GM21447 (cell line): ENCODE measurements around the gene PBX1.

ENCODE experiments used
- ATAC-seq: cut with Tn5 transposase; IDR thresholded peaks from one replicate; pipeline ENCODE4 v1.9.1; 2021; ENCODE audit not compliant: unreplicated experiment

The PBX1 gene

GRCh38 chr1:164846731-164847691 is 288.0 kb downstream of the PBX1 start:
- no peak for ATAC-seq

GRCh38 chr1:164853146-164853545 is 294.2 kb downstream of the PBX1 start:
- ATAC-seq = no peak

GRCh38 chr1:164855716-164856329 is 296.8 kb downstream of the PBX1 start:
- ATAC-seq = no peak

GRCh38 chr1:164856381-164856780 is 297.4 kb downstream of the PBX1 start:
- no peak for ATAC-seq

- no peak for ATAC-seq
These were observed 298.5 kb downstream of the PBX1 start for GRCh38 chr1:164857439-164857838.

- no peak for ATAC-seq
These were observed 299.2 kb downstream of the PBX1 start for GRCh38 chr1:164858096-164858632.

GRCh38 chr1:164861632-164862031 is 302.6 kb downstream of the PBX1 start:
- ATAC-seq = no peak

GRCh38 chr1:164863056-164863455 is 304.1 kb downstream of the PBX1 start:
- ATAC-seq = no peak

GRCh38 chr1:164864161-164864560 is 305.2 kb downstream of the PBX1 start:
- no peak for ATAC-seq

- no peak for ATAC-seq
These were observed 306.4 kb downstream of the PBX1 start for GRCh38 chr1:164865385-164865784.

GRCh38 chr1:164867590-164867989 is 308.6 kb downstream of the PBX1 start:
- no peak for ATAC-seq

GRCh38 chr1:164868990-164869389 is 310.0 kb downstream of the PBX1 start:
- ATAC-seq = no peak

GRCh38 chr1:164875518-164875917 is 316.5 kb downstream of the PBX1 start:
- ATAC-seq = no peak

- no peak for ATAC-seq
These were observed 317.6 kb downstream of the PBX1 start for GRCh38 chr1:164876398-164877116.

- no peak for ATAC-seq
These were observed 321.2 kb downstream of the PBX1 start for GRCh38 chr1:164880199-164880598.

GRCh38 chr1:164880644-164881043 is 321.7 kb downstream of the PBX1 start:
- ATAC-seq = no peak

GRCh38 chr1:164885311-164885710 is 326.3 kb downstream of the PBX1 start:
- ATAC-seq = no peak

- no peak for ATAC-seq
These were observed 327.1 kb downstream of the PBX1 start for GRCh38 chr1:164886101-164886500.

- no peak for ATAC-seq
These were observed 332.6 kb downstream of the PBX1 start for GRCh38 chr1:164891615-164892014.

- no peak for ATAC-seq
These were observed 336.3 kb downstream of the PBX1 start for GRCh38 chr1:164895026-164895912.
